ENCODE results near the gene PSMG3.

The PSMG3 gene

GRCh38 chr7:1603346-1604225 is 33.8 kb upstream of the PSMG3 start:
- H3K4me3 ChIP-seq (ENCODE audit: low read depth, low read length) = no peak overlapping the region
- DNase-seq (ENCODE audit: low read depth) = no peak
- TF ChIP-seq CTCF (IDR thresholded peaks at IDR 0.05; ENCODE audit: low read depth, low read length, missing control alignments) = no peak

- no peak for TF ChIP-seq CTCF (IDR thresholded peaks at IDR 0.05; ENCODE audit: low read depth, low read length, missing control alignments)
- H3K4me3 ChIP-seq (ENCODE audit: low read depth, low read length) = no peak overlapping the region
- no peak for DNase-seq (ENCODE audit: low read depth)
These were observed 32.6 kb upstream of the PSMG3 start for GRCh38 chr7:1602386-1602785.

GRCh38 chr7:1601956-1602355 is 32.1 kb upstream of the PSMG3 start:
- no peak for DNase-seq (ENCODE audit: low read depth)
- no peak overlapping the region for H3K4me3 ChIP-seq (ENCODE audit: low read depth, low read length)
- TF ChIP-seq CTCF (IDR thresholded peaks at IDR 0.05; ENCODE audit: low read depth, low read length, missing control alignments) = no peak

- DNase-seq (ENCODE audit: low read depth) = no peak
- TF ChIP-seq CTCF (IDR thresholded peaks at IDR 0.05; ENCODE audit: low read depth, low read length, missing control alignments) = no peak
- no peak overlapping the region for H3K4me3 ChIP-seq (ENCODE audit: low read depth, low read length)
These were observed 30.0 kb upstream of the PSMG3 start for GRCh38 chr7:1599640-1600395.

GRCh38 chr7:1598961-1599639 is 29.3 kb upstream of the PSMG3 start:
- TF ChIP-seq CTCF (IDR thresholded peaks at IDR 0.05; ENCODE audit: low read depth, low read length, missing control alignments) = no peak
- DNase-seq (ENCODE audit: low read depth) = no peak
- no peak overlapping the region for H3K4me3 ChIP-seq (ENCODE audit: low read depth, low read length)

- no peak for DNase-seq (ENCODE audit: low read depth)
- H3K4me3 ChIP-seq (ENCODE audit: low read depth, low read length) = no peak overlapping the region
- TF ChIP-seq CTCF (IDR thresholded peaks at IDR 0.05; ENCODE audit: low read depth, low read length, missing control alignments) = no peak
These were observed 28.5 kb upstream of the PSMG3 start for GRCh38 chr7:1598286-1598685.
